CD4-positive, CD25-positive, alpha-beta regulatory T cell (primary cell): ENCODE results near the gene EXOC6. TPM values are rescaled to one million over a fixed set of nuclear protein-coding genes. Genes with fewer than 3 reads are reported as not detected.
A peak's percentile ranks its signal among the peaks of the same experiment; 100 is the strongest.
"Not testable (repeated sequence)": the region's sequence is repeated elsewhere in the genome, so short reads cannot be mapped to it uniquely, and the experiment has no call there.

Source experiments
- ATAC-seq, 2 donors: fragments of 150-1000 bp; cut with Tn5 transposase; one replicate each; pipeline ENCODE4 v1.10.0; 2021; ENCODE audit warnings: low read depth in 2 of 2, moderate number of reproducible peaks in 2 of 2, moderate library complexity in 1 of 2
- DNase-seq, 3 donors: peaks; one replicate each; pipeline versions ENCODE4 v3.0.0 to v3.0.0-alpha.2; 2012 to 2022; ENCODE audit warnings: mixed read lengths in 1 of 3
- H3K27ac ChIP-seq: one replicate; pipeline ENCODE4 v1.7.0; 2013; ENCODE audit warnings: mild to moderate bottlenecking, low read length; ENCODE audit not compliant: insufficient read depth, poor library complexity, severe bottlenecking
- H3K27me3 ChIP-seq: one replicate; pipeline ENCODE4 v1.7.0; 2013; ENCODE audit warnings: low read length; ENCODE audit not compliant: control insufficient read depth, insufficient read depth
- H3K36me3 ChIP-seq: one replicate; pipeline ENCODE4 v1.7.0; 2013; ENCODE audit warnings: mild to moderate bottlenecking, low read length, moderate library complexity; ENCODE audit not compliant: control insufficient read depth, insufficient read depth
- H3K4me1 ChIP-seq: 2 replicates; pipeline ENCODE4 v1.7.0; 2013; ENCODE audit warnings: mild to moderate bottlenecking, low read length; ENCODE audit not compliant: insufficient read depth, control insufficient read depth, poor library complexity, severe bottlenecking
- H3K4me3 ChIP-seq: one replicate; pipeline ENCODE4 v1.7.0; 2013; ENCODE audit warnings: low read depth, mild to moderate bottlenecking, low read length, moderate library complexity
- H3K9me3 ChIP-seq, 2 experiments: 1 replicate in 1 of 2; 2 replicates in 1 of 2; pipeline ENCODE4 v1.7.0; 2013; ENCODE audit warnings: low read length in 2 of 2, mild to moderate bottlenecking in 1 of 2, moderate library complexity in 1 of 2; ENCODE audit not compliant: control insufficient read depth in 2 of 2
- H3K27ac Mint-ChIP-seq, 3 donors: one replicate each; pipeline ENCODE4 v1.8.0; 2020 to 2022; ENCODE audit warnings: mild to moderate bottlenecking in 3 of 3, mixed read lengths in 3 of 3, moderate library complexity in 2 of 3
- H3K27me3 Mint-ChIP-seq: one replicate; pipeline ENCODE4 v1.8.0; 2022; ENCODE audit warnings: mild to moderate bottlenecking, mixed read lengths
- H3K36me3 Mint-ChIP-seq: one replicate; pipeline ENCODE4 v1.8.0; 2020; ENCODE audit warnings: mixed read lengths
- H3K4me1 Mint-ChIP-seq, 4 donors: one replicate each; pipeline ENCODE4 v1.8.0; 2020 to 2022; ENCODE audit warnings: mixed read lengths in 4 of 4, mild to moderate bottlenecking in 1 of 4
- H3K4me3 Mint-ChIP-seq, 4 donors: one replicate each; pipeline ENCODE4 v1.8.0; 2020 to 2022; ENCODE audit warnings: mild to moderate bottlenecking in 4 of 4, mixed read lengths in 4 of 4, moderate library complexity in 3 of 4
- H3K9me3 Mint-ChIP-seq, 7 donors: one replicate each; pipeline ENCODE4 v1.8.0; 2020 to 2022; ENCODE audit warnings: mixed read lengths in 7 of 7, mild to moderate bottlenecking in 3 of 7, moderate library complexity in 2 of 7
- polyA plus RNA-seq, 4 donors: library from polyadenylated mRNA; unstranded; fragments of 300-500 nt; fragmentation: Illumina TruSeq; gene quantifications; one replicate each; pipeline ENCODE4 v1.2.3, GENCODE V29; 2021
- total RNA-seq: library from RNA; stranded (reverse); gene quantifications from one replicate; pipeline ENCODE4 v1.2.3, GENCODE V29; 2022

EXOC6 gene
- total and polyA plus RNA-seq, 5 donors from 2014 or later = 7.5 to 16.9 (median 10.0) TPM

GRCh38 chr10:92907280-92907679 lies 59.0 kb downstream of the EXOC6 start:
- H3K27ac Mint-ChIP-seq = no peak overlapping the region
- H3K9me3 Mint-ChIP-seq = peaks cover 0 to 2% (median 0%) of the 10 kb centered on the region in 7 donors
- H3K36me3 Mint-ChIP-seq = peaks cover 23% of the 10 kb centered on the region
- Histone ChIP-seq H3K27ac (no peak overlapping the region), H3K9me3 (no peaks in the 10 kb centered on the region), H3K27me3 (no peaks in the 10 kb centered on the region), H3K4me1 (peaks cover 5% of the 10 kb centered on the region), H3K4me3 (no peak overlapping the region), H3K36me3 (no peaks in the 10 kb centered on the region)
- no peak overlapping the region for H3K4me3 Mint-ChIP-seq
- DNase-seq (no peak), ATAC-seq (no peak)
- no peaks in the 10 kb centered on the region for H3K27me3 Mint-ChIP-seq
- H3K4me1 Mint-ChIP-seq = peaks cover 5 to 10% (median 7%) of the 10 kb centered on the region in 4 donors

DNA sequence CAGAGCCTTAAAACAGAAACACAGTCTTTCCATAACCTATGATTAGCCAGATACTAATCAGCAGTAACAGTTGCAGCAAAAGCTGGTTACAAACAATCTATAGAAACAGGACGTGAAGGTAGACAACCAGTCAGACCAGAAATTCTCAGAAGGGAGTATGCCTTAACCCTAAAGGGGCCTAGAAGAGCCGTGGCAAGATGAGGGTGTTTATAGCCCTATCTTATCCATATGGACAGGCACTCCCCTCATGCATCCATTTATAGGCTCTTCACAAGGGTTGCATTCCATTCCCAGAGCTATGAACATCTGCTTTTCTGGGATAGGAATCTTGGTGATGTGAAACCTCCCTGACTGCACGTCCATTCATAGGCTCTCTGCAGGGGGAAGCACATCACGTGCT lies 64.3 kb downstream of the EXOC6 start:
- H3K36me3 Mint-ChIP-seq, H3K27ac ChIP-seq, H3K4me1 ChIP-seq, H3K4me1 Mint-ChIP-seq, H3K27me3 ChIP-seq, H3K4me3 Mint-ChIP-seq, ATAC-seq, H3K9me3 Mint-ChIP-seq, DNase-seq, H3K9me3 ChIP-seq, H3K4me3 ChIP-seq, H3K36me3 ChIP-seq, H3K27me3 Mint-ChIP-seq: not testable (repeated sequence)
- H3K27ac Mint-ChIP-seq = peak overlapping the region in 1 of 3 donors; percentile 22

- Mint-ChIP-seq H3K4me3 (no peak overlapping the region), H3K36me3 (peaks cover 11% of the 10 kb centered on the region), H3K27me3 (no peaks in the 10 kb centered on the region), H3K9me3 (no peaks in the 10 kb centered on the region), H3K27ac (peak overlapping the region in 1 of 3 donors; percentile 26), H3K4me1 (peaks cover 0 to 4% (median under 1%) of the 10 kb centered on the region in 4 donors)
- no peaks in the 10 kb centered on the region for H3K4me1 ChIP-seq
- ATAC-seq (no peak), DNase-seq (no peak)
- no peak overlapping the region for H3K4me3 ChIP-seq
- H3K27me3 ChIP-seq = no peaks in the 10 kb centered on the region
- no peaks in the 10 kb centered on the region for H3K9me3 ChIP-seq
- no peak overlapping the region for H3K27ac ChIP-seq
- H3K36me3 ChIP-seq = peaks cover 3% of the 10 kb centered on the region
Observed at GRCh38 chr10:92913973-92914372, 65.7 kb downstream of the EXOC6 start.

DNA sequence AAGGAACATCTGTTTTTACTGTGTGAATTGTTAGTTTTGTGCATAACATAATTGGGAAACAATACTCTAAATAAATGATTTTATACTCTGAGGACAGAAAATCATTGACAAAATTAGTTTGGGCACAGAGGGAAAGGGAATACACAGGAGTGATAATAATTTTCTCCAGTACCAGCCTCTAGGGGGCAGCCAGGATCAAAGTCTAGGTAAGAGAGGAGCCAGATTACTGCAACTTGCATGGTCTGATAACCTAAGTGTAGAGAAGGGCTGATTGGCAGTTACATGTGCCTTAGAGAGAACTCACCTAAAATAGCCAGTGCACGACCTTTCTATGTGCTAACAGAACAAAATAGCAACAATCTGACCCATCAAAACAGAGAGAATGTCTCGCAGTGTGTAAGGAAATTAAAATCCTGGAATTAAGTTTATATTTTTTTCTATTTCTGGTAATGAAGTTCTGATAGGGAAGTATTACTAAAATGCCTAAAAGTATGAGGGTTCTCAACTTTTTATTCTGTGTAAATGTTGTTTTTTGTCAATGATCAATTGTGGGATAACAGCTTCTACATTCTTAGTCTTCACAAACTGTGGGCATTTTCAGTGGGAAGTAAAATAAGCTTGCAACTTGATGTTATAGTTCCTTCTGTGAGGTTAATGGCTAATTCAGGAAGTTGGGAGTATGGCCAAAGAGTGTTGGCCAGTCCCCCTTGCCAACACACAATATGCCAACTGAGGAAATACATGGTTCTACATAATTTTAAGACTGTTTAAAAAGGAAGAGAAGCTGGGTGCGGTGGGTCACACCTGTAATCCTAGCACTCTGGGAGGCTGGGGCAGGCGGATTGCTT lies 66.4 kb downstream of the EXOC6 start:
- H3K27ac Mint-ChIP-seq = no peak overlapping the region
- Histone ChIP-seq H3K4me1 (no peaks in the 10 kb centered on the region), H3K27ac (no peak overlapping the region), H3K4me3 (no peak overlapping the region), H3K27me3 (no peaks in the 10 kb centered on the region), H3K36me3 (peaks cover 3% of the 10 kb centered on the region), H3K9me3 (no peaks in the 10 kb centered on the region)
- peaks cover 16% of the 10 kb centered on the region for H3K36me3 Mint-ChIP-seq
- peaks cover 0 to 3% (median under 1%) of the 10 kb centered on the region in 4 donors for H3K4me1 Mint-ChIP-seq
- H3K9me3 Mint-ChIP-seq = no peaks in the 10 kb centered on the region
- peak overlapping the region in 1 of 4 donors; percentile 51 for H3K4me3 Mint-ChIP-seq
- peak; percentile 55 to 76 for ATAC-seq
- peak; percentile 18 to 64 (median 44) for DNase-seq
- no peaks in the 10 kb centered on the region for H3K27me3 Mint-ChIP-seq

DNA sequence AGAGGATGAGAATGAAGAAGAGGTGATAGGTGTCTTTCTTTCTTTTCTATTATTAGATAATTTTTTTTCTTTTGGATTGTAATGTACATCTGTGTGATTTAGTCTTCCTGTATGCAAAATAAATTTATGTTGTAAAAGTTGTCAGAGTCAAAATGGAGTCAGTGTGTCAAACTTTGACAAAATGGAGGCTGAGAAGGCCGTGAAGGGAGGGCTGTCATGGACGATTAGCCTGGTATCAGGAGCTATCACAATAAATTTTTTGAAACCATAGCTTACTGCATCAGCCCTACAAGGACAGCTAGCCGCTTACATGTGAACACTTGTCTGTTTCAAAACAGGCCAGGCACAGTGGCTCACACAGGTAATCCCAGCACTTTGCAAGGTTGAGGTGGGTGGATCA lies 67.6 kb downstream of the EXOC6 start:
- Mint-ChIP-seq H3K27ac (peak overlapping the region in 1 of 3 donors; percentile 32), H3K4me3 (no peak overlapping the region), H3K36me3 (peaks cover 23% of the 10 kb centered on the region), H3K9me3 (peaks cover 0 to 3% (median 0%) of the 10 kb centered on the region in 7 donors), H3K4me1 (peaks cover 0 to 2% (median 0%) of the 10 kb centered on the region in 4 donors), H3K27me3 (no peaks in the 10 kb centered on the region)
- H3K27me3 ChIP-seq = no peaks in the 10 kb centered on the region
- no peak for DNase-seq
- peaks cover 14% of the 10 kb centered on the region for H3K36me3 ChIP-seq
- peaks cover 0 to 5% of the 10 kb centered on the region in 2 experiments for H3K9me3 ChIP-seq
- no peak for ATAC-seq
- no peak overlapping the region for H3K27ac ChIP-seq
- H3K4me1 ChIP-seq = no peaks in the 10 kb centered on the region
- H3K4me3 ChIP-seq = no peak overlapping the region

DNA sequence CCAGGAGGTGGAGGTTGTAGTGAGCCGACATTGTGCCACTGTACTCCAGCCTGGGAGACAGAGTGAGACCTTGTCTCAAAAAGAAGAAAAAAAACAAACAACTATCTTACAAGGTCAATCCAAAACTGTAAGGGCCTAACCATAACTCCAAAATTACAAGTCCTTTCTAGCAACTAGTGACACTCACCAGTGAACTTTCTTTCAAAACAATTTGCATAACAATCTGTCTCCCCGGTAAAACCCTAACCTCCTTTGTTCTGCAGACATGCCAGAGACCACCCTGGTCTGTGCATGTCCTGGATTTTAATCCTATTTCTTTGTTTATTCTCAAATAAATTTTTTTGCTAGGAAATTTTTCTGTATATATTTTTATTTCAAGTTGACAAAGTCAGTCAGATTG lies 68.1 kb downstream of the EXOC6 start:
- Mint-ChIP-seq H3K4me1 (peaks cover 0 to 2% (median 0%) of the 10 kb centered on the region in 4 donors), H3K27ac (peak overlapping the region in 1 of 3 donors; percentile 32), H3K36me3 (peaks cover 23% of the 10 kb centered on the region), H3K27me3 (no peaks in the 10 kb centered on the region), H3K4me3 (no peak overlapping the region), H3K9me3 (peaks cover 0 to 6% (median 0%) of the 10 kb centered on the region in 7 donors)
- ATAC-seq = no peak
- no peak for DNase-seq
- Histone ChIP-seq H3K4me1 (no peaks in the 10 kb centered on the region), H3K27ac (no peak overlapping the region), H3K36me3 (peaks cover 14% of the 10 kb centered on the region), H3K9me3 (peaks cover 0 to 7% of the 10 kb centered on the region in 2 experiments), H3K4me3 (no peak overlapping the region), H3K27me3 (no peaks in the 10 kb centered on the region)

GRCh38 chr10:92918603-92919002 lies 70.3 kb downstream of the EXOC6 start:
- Histone ChIP-seq H3K9me3 (peaks cover 0 to 7% of the 10 kb centered on the region in 2 experiments), H3K36me3 (peaks cover 14% of the 10 kb centered on the region), H3K27ac (no peak overlapping the region), H3K27me3 (no peaks in the 10 kb centered on the region), H3K4me1 (no peaks in the 10 kb centered on the region), H3K4me3 (no peak overlapping the region)
- Mint-ChIP-seq H3K4me1 (peaks cover 0 to 2% (median 0%) of the 10 kb centered on the region in 4 donors), H3K4me3 (no peak overlapping the region), H3K27me3 (no peaks in the 10 kb centered on the region), H3K27ac (no peak overlapping the region), H3K36me3 (peaks cover 25% of the 10 kb centered on the region), H3K9me3 (peaks cover 0 to 6% (median 0%) of the 10 kb centered on the region in 7 donors)
- no peak for DNase-seq
- no peak for ATAC-seq

GRCh38 chr10:92920866-92921265 lies 72.5 kb downstream of the EXOC6 start:
- Histone ChIP-seq H3K36me3 (peaks cover 14% of the 10 kb centered on the region), H3K4me3 (no peak overlapping the region), H3K4me1 (no peaks in the 10 kb centered on the region), H3K27me3 (no peaks in the 10 kb centered on the region), H3K9me3 (peaks cover 0 to 7% of the 10 kb centered on the region in 2 experiments), H3K27ac (no peak overlapping the region)
- no peaks in the 10 kb centered on the region for H3K27me3 Mint-ChIP-seq
- no peak overlapping the region for H3K27ac Mint-ChIP-seq
- H3K9me3 Mint-ChIP-seq = peaks cover 0 to 6% (median 0%) of the 10 kb centered on the region in 7 donors
- no peak for ATAC-seq
- H3K36me3 Mint-ChIP-seq = peaks cover 22% of the 10 kb centered on the region
- no peaks in the 10 kb centered on the region for H3K4me1 Mint-ChIP-seq
- no peak for DNase-seq
- H3K4me3 Mint-ChIP-seq = no peak overlapping the region
